HepG2 (cell line): ENCODE data around the gene C6orf15. TPM values are rescaled to one million over a fixed set of nuclear protein-coding genes. Genes with fewer than 3 reads are reported as not detected.

Experiments
- ASH2L ChIP-seq: fragments of 300-600, 200-600 bp; sonication (generic); IDR thresholded peaks from 2 replicates; pipeline ENCODE4 v1.7.0; 2017; ENCODE audit warnings: low read depth, mild to moderate bottlenecking, moderate library complexity, mixed read lengths, low read length; ENCODE audit not compliant: insufficient read length
- ATM ChIP-seq: fragments of 450-650 bp; IDR thresholded peaks from 2 replicates; pipeline ENCODE4 v1.7.1; 2017; ENCODE audit warnings: mild to moderate bottlenecking, borderline replicate concordance
- CEBPB ChIP-seq: IDR thresholded peaks from 2 replicates; pipeline ENCODE4 v1.6.1; 2011; ENCODE audit warnings: low read depth, low read length, improper control_type of control experiment, borderline replicate concordance
- CENPT ChIP-seq: sonication (generic); formaldehyde crosslinking; IDR thresholded peaks from 2 replicates; pipeline ENCODE4 v1.8.0; 2022; ENCODE audit warnings: low read depth, mild to moderate bottlenecking, moderate library complexity, missing genetic modification reagents
- EP300 ChIP-seq, 3 experiments: sonication (generic) in 1 of 3; formaldehyde crosslinking in 1 of 3; IDR thresholded peaks; 2 replicates each; pipeline versions ENCODE4 v1.5.1 to v1.6.1; 2011 to 2020; ENCODE audit warnings: low read depth in 2 of 3, low read length in 2 of 3, borderline replicate concordance in 1 of 3, improper control_type of control experiment in 1 of 3, mild to moderate bottlenecking in 1 of 3, missing genetic modification reagents in 1 of 3, moderate library complexity in 1 of 3
- HDAC2 ChIP-seq: sonication (generic); formaldehyde crosslinking; IDR thresholded peaks from 2 replicates; pipeline ENCODE4 v1.4.0; 2020; ENCODE audit warnings: missing genetic modification reagents
- PHF8 ChIP-seq: sonication (generic); formaldehyde crosslinking; IDR thresholded peaks from 2 replicates; pipeline ENCODE4 v1.5.0; 2020; ENCODE audit warnings: missing genetic modification reagents
- POLR2AphosphoS5 ChIP-seq: IDR thresholded peaks from 2 replicates; pipeline ENCODE4 v1.6.1; 2012; ENCODE audit warnings: low read depth, low read length
- SALL2 ChIP-seq: sonication (generic); formaldehyde crosslinking; IDR thresholded peaks from 2 replicates; pipeline ENCODE4 v1.8.1; 2023; ENCODE audit warnings: mild to moderate bottlenecking, missing genetic modification reagents, inconsistent platforms
- SIN3B ChIP-seq: fragments of 150-350 bp; IDR thresholded peaks from 2 replicates; pipeline ENCODE4 v1.6.1; 2014; ENCODE audit warnings: low read length
- SMAD1 ChIP-seq: sonication (generic); formaldehyde crosslinking; IDR thresholded peaks from 2 replicates; pipeline ENCODE4 v1.4.0; 2020; ENCODE audit warnings: missing genetic modification reagents, low read depth, mild to moderate bottlenecking, borderline replicate concordance
- TEF ChIP-seq: sonication (generic); formaldehyde crosslinking; IDR thresholded peaks from 2 replicates; pipeline ENCODE4 v1.5.0; 2020; ENCODE audit warnings: missing genetic modification reagents
- ZBTB7A ChIP-seq: sonication (generic); formaldehyde crosslinking; IDR thresholded peaks from 2 replicates; pipeline ENCODE4 v1.8.0; 2022; ENCODE audit warnings: mild to moderate bottlenecking, missing genetic modification reagents
- ZFY ChIP-seq: sonication (generic); formaldehyde crosslinking; IDR thresholded peaks from 2 replicates; pipeline ENCODE4 v1.4.0; 2020; ENCODE audit warnings: missing genetic modification reagents
- ZHX2 ChIP-seq, 2 experiments: sonication (generic) in 1 of 2; formaldehyde crosslinking in 1 of 2; IDR thresholded peaks; 2 replicates each; pipeline versions ENCODE4 v1.6.1 to v1.9.0; 2014 to 2022; ENCODE audit warnings: antibody characterized with exemption in 1 of 2, borderline replicate concordance in 1 of 2, inconsistent platforms in 1 of 2, low read depth in 1 of 2, missing genetic modification reagents in 1 of 2
- ZNF12 ChIP-seq: sonication (generic); formaldehyde crosslinking; IDR thresholded peaks from 2 replicates; pipeline ENCODE4 v1.5.0; 2020; ENCODE audit warnings: missing genetic modification reagents
- ZNF513 ChIP-seq: sonication (generic); formaldehyde crosslinking; conservative IDR thresholded peaks from 2 replicates; pipeline ENCODE4 v1.5.0; 2020; ENCODE audit warnings: missing genetic modification reagents
- ZNF543 ChIP-seq: sonication (generic); formaldehyde crosslinking; IDR thresholded peaks from 2 replicates; pipeline ENCODE4 v1.4.0; 2020; ENCODE audit warnings: mild to moderate bottlenecking, missing genetic modification reagents
- ZNF549 ChIP-seq: sonication (generic); formaldehyde crosslinking; IDR thresholded peaks from 2 replicates; pipeline ENCODE4 v1.5.0; 2020; ENCODE audit warnings: missing genetic modification reagents
- ZNF552 ChIP-seq: sonication (generic); formaldehyde crosslinking; IDR thresholded peaks from 2 replicates; pipeline ENCODE4 v1.9.0; 2022; ENCODE audit warnings: missing genetic modification reagents, mild to moderate bottlenecking, borderline replicate concordance
- ZSCAN12 ChIP-seq: sonication (generic); formaldehyde crosslinking; IDR thresholded peaks from 2 replicates; pipeline ENCODE4 v1.9.0; 2021; ENCODE audit warnings: mild to moderate bottlenecking, missing genetic modification reagents
- polyA plus RNA-seq, 8 experiments: library from polyadenylated mRNA; depleted of rRNA in 3 of 8; stranded (reverse) in 7 of 8; unstranded in 1 of 8; fragments of >200 nt; fragmentation: Illumina TruSeq in 4 of 8; extraction: Trizol in 4 of 8; gene quantifications; 2 replicates each; pipeline versions ENCODE4 v1.2.1 to v1.2.3, GENCODE V29; 2011 to 2016; ENCODE audit warnings: low read depth in 4 of 8, missing spikeins in 1 of 8, mixed read lengths in 1 of 8; ENCODE audit not compliant: insufficient read depth in 1 of 8
- total RNA-seq, 5 experiments: library from RNA; depleted of rRNA; stranded (reverse); fragments of >200 nt; fragmentation: Illumina TruSeq; extraction: Trizol; gene quantifications; 2 replicates each; pipeline ENCODE4 v1.2.3, GENCODE V29; 2016; ENCODE audit warnings: low read depth in 1 of 5

The C6orf15 gene
- total and polyA plus RNA-seq, 2 of the 13 experiments (the other 11 are each of a cell fraction or from before 2014, with no cell fraction given) = not detected

- TF ChIP-seq PHF8 (CRISPR knock-in tag) = no peak; the same call in 1 of the 2 replicates
- TF ChIP-seq POLR2AphosphoS5 = 0 out of 2 replicates have a peak, but pooled peaks have one; percentile 37
- TF ChIP-seq TEF (CRISPR knock-in tag) = no peak
- TF ChIP-seq SIN3B = no peak
- no peak for TF ChIP-seq ATM
- no peak for TF ChIP-seq SALL2 (CRISPR knock-in tag)
- no peak for TF ChIP-seq ZNF552 (CRISPR knock-in tag)
- TF ChIP-seq EP300 (IDR thresholded peaks at IDR 0.05; ENCODE audit: low read depth in 2 of 2, low read length in 2 of 2) = no peak
- TF ChIP-seq EP300 (CRISPR knock-in tag; IDR thresholded peaks at IDR 0.05; ENCODE audit: borderline replicate concordance) = no peak
- TF ChIP-seq ZNF513 = no peak
- TF ChIP-seq ZNF543 (CRISPR knock-in tag) = no peak
- no peak for TF ChIP-seq CEBPB
- no peak for TF ChIP-seq ZFY (CRISPR knock-in tag)
- no peak for TF ChIP-seq ZNF549 (CRISPR knock-in tag)
- TF ChIP-seq ZHX2 (IDR thresholded peaks at IDR 0.05; ENCODE audit: low read depth) = no peak
- no peak for TF ChIP-seq ZHX2 (CRISPR knock-in tag; IDR thresholded peaks at IDR 0.05; ENCODE audit: borderline replicate concordance)
- no peak for TF ChIP-seq SMAD1 (CRISPR knock-in tag)
- TF ChIP-seq HDAC2 (CRISPR knock-in tag) = peak; percentile 29; the same call in 1 of the 2 replicates
- no peak for TF ChIP-seq ZBTB7A (CRISPR knock-in tag)
- no peak for TF ChIP-seq ZSCAN12 (CRISPR knock-in tag)
- no peak for TF ChIP-seq ASH2L
- peak; percentile 62; the same call in 1 of the 2 replicates for TF ChIP-seq CENPT (CRISPR knock-in tag)
- no peak for TF ChIP-seq ZNF12
Observed at GRCh38 chr6:31158863-31159855, 46.8 kb upstream of the C6orf15 start (continued).
